Measurements from ENCODE around the gene TATDN3.
"Not testable (repeated sequence)": the region's sequence is repeated elsewhere in the genome, so short reads cannot be mapped to it uniquely, and the experiment has no call there.

TATDN3 gene

GRCh38 chr1:212777151-212777550 is 14.5 kb upstream of the TATDN3 start:
- no peak for DNase-seq

DNA sequence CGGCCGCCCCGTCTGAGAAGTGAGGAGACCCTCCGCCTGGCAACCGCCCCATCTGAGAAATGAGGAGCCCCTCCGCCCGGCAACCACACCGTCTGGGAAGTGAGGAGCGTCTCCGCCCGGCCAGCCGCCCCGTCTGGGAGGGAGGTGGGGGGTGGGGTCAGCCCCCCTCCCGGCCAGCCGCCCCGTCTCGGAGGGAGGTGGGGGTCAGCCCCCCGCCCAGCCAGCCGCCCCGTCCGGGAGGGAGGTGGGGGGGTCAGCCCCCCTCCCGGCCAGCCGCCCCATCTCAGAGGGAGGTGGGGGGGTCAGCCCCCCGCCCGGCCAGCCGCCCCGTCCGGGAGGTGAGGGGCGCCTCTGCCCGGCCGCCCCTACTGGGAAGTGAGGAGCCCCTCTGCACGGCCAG is 12.6 kb upstream of the TATDN3 start:
- not testable (repeated sequence) for DNase-seq

DNA sequence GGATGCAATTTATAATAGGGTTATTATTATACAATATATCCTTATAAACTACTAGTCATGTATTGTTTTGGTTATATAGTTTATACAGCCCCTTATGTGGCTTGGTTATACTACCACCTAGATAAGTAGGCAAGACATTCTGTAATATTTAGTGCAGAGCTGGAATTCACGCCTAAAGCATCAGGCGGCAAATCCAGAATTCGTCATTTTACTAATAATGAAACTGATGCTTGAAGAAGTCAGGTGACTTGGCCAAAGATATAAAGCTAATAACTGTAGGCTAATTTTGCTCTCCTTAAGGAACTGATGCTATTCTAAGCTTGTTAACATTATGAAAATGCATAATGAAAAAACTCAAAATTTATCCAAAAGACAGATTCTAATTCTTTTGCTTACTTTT is 10.9 kb upstream of the TATDN3 start:
- DNase-seq: no peak

DNA sequence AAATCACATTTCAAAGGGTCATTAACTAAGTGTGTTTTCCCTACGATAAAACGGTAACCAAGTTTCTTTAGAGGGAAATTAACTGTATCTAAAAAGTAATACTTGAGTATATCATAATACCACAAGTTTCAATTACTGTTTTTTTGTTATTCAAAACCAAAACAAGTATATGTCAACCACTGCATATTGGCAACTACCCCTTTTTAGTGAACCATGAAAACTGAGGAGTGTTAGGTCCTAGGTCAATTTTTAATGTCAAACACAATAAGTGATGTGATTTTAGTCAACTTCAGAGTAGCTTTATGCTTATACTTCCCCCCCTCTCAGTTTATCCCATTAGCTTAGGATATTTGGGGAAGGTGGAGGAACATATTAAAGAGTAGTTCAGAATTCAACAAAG is 10.5 kb upstream of the TATDN3 start:
- DNase-seq: no peak

DNA sequence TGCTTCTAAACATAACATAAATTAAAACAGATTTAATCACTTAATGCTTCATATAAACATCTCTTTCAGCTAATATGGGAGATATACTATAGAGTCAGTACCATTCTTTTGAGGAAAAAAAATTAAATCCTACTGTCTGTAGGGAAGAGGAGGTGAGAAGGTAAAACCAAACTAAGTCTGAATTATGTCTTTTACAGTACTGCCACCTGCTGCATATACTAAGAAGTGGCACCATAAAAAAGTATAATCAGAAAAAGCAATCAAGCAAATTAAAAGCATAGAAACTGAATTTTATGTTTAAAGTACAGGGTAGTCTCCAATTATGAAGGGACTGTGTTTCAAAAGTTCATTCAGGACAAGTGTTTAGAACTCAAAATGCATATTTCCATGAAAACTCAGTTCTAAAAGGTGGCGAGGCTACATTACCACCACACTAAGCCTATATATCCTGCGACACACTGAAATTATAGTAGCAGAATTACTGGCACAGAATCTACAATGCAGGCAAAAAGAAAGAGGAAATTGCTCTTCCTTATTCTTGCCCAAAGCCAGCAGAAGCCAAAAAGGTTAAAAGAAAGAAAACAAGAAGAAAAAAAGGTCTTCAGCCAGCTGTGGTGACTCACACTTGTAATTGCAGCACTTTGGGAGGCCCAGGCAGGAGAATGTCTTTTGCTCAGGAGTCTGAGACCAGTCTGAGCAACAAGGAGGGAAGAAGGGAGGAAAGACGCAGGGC is 9.1 kb upstream of the TATDN3 start:
- peak; percentile 3 for DNase-seq

DNA sequence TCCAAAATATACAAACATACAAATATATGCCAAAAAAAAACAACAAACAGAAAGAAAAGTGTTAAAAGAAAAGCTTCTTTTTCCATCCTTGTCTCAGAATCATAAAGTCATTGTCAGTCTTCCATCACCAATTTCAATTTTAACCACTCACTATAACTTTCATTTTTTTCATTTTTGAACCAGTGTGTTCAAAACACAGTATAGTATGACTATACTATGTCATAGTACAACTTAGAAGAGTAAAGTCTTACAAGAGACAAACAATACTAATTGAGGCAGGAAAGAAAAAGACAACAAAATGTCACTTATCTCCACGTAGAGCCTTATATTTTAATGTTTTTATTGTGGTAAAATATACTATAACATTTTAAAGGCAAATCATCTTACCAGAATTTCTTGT is 7.7 kb upstream of the TATDN3 start:
- DNase-seq: no peak

DNA sequence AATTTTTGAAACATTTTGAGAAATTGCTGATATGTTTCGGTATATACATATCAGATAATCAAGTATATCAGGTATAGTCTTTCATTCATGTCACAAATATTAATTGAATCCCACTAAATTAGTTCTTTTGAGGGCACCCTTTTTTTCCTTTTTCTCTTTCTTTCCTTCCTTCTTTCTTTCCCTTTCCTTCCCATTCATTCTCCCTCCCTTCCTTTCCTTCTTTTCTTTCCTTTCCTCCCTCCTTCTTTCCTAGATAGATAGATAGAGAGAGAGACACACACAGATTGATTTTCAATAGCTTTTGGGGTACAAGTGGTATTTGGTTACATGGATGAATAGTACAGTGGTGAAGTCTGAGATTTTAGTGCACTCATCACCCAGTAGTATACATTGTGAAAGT is 5.8 kb upstream of the TATDN3 start:
- DNase-seq: no peak

- no peak for DNase-seq
Observed at GRCh38 chr1:212791261-212791675, 426 bp upstream of the TATDN3 start.

DNA sequence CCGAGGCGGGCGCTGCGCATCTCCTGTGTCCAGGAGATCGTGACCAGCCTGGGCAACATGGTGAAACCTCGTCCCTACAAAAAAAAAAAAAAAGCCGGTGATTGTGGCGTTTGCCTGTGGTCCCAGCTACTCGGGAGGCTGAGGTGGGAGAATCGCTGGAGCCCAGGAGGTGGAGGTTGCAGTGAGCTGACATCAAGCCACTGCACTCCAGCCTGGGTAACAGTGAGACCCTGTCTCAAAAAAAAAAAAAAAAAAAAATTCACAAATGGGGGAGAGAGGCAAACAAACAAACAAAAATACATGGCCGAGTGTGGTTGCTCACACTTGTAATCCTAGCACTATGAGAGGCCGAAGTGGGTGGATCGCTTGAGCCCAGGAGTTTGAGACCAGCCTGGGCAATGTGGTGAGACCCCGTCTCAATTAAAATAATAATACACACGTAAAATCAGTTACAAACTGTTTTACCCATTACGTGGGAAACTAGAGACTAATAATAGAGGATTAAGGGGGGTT is 758 bp downstream of the TATDN3 start:
- DNase-seq: no peak

DNA sequence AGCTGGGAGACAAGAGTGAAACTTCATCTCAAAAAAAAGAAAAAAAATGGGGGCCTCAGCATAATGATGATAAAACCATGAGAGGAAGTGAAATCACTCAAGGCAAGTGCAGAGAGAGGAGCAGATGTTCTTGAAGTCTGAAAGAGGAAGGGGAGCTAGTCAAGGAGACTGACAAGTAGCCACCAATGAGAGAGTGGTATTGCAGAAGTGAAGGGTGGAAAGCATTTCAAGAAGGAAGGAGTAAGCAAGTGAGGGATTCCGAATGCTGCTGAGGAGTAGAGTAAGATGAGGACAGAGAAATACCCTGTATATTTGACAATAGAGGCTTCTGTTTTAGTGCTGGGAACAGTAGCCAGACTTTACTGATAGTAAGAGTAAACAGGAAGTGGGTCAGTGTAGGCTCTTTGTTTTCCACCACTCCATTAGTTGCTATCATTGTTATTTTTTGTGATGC is 2.9 kb downstream of the TATDN3 start:
- DNase-seq: no peak

DNA sequence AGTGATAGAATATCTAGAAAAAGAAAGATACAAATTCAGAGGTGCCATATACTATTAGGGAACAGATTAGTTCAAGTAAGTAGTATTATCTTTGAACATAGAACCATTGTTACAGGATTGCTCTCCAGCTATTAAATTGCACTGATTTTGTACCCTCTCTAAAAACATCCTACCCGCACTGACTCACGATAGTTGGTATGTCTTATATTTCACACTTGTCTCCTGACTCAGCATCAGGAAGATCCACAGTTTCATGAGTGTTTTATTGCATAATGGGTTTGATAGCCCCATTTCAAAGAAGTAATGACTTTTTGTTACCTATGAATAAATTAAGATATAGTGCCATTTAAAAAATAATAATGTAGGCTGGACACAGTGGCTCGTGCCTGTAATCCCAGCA is 6.0 kb downstream of the TATDN3 start:
- no peak for DNase-seq

- no peak for DNase-seq
Observed at GRCh38 chr1:212805767-212806166, 14.1 kb downstream of the TATDN3 start.

DNA sequence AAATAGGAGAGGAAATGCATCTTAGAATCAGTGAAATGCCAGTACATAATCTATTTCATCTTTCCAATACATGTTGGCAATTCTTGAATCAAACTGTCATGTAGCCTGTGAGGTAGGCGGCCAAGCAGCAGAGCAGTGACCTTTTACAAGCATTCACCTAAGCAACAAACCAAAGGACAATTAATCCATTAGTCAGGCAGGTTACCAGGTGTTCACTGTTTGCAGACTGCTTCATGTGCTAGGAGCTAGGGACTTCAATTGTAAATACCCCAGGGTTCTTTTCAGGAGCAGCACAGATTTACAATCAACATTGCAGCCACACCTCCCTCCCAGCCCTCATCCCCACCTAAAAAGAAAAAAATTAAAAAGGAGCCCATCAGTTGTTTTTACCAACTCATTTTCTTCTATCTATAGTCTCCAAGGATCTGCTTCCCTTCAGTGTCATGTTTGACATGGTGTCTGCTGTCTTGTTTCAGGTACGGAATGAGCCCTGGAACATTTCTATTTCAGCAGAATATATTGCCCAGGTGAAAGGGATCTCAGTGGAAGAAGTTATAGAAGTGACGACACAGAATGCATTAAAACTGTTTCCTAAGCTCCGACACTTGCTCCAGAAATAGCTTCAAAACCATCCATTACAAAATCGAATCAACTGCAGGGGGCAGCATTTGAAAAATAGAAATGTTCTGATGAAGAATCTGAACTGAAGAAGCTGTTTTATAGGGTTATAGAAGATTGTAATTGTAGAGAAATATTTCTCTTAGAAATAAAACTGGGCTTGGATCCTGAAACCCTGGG is 23.0 kb downstream of the TATDN3 start:
- no peak for DNase-seq

DNA sequence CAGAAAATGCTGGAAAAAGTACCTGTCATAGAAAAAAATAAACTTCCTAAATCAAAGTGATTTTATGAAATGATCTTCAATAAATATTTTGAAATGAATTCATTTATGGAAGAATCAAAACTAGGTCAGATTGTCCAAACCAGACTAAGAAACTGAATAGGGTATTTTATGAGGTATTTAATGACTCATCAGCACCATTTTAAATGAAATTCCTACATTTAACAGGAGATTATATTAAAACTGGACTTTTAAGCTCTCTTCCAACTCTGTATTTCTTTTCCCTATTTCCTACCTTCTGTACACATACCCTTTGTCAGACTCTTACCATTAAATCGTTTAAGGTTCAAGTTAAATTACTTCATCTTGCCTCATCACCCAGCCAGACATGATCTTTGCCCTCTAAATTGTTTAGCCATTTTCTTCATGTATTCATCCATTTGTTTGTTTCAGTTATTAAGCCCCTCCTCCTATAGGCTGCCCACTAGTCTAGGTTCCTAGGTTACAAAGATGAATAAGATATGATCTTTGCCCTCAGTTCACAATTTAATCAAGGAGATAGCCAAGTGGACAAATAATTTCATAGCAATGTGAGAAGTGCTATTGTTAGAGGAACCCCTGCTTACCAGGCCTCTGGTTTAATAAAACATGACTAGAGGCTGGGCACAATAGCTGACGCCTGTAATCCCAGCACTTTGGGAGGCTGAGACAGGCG is 25.0 kb downstream of the TATDN3 start:
- no peak for DNase-seq

DNA sequence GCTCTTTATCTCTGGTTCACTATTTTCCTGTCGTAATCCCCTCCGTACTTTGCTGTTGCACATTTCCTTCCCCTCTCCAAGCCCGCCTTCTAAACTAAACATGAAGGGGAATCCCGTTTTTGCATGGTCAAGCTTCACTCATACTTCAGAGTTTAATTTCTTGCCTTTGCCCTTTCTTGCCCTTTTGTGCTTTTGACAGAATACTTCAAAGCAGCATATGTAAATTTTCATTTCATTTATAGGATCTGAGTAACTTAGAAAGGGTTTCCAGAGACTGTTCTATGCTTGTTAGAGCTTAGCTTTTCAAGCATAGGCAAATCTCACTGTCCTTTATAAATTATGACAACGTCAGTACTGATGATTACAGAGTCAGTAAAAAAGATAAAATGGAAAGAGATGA is 28.0 kb downstream of the TATDN3 start:
- no peak for DNase-seq

- DNase-seq: no peak
Observed at GRCh38 chr1:212820969-212821368, 29.3 kb downstream of the TATDN3 start.

DNA sequence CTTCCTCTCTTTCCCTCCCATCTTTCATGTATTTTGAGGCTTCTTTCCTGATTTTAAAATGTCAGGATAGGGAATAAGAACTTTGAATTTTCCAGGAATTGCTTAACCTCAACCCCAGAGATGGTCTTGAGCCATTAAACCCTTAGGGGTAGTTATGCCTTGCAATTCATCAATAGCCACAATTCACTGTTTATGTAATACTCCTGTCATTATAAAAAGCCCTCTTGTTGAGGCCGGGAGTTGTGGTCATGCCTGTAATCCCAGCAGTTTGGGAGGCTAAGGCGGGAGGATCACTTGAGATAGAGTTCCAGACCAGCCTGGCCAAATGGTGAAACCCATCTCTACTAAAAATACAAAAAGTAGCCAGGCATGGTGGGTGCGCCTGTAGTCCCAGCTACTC is 31.3 kb downstream of the TATDN3 start:
- no peak for DNase-seq

DNA sequence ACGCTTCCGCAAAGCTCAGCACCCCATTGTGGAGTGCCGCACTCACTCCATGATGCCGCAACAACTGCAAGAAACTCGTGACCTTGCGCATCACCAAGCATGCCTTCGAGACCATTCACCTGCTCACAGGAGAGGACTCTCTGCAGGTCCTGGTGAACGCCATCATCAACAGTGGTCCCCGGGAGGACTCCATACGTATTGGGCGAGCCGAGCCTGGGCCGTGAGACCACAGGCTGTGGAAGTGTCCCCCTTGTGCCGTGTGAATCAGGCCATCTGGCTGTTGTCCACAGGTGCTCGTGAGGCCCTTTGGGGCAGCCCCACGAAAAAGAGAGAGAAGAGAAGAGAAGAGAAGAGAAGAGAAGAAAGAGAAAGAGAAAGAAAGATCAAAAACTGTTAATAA is 32.5 kb downstream of the TATDN3 start:
- DNase-seq: no peak

GRCh38 chr1:212825798-212826452 is 34.2 kb downstream of the TATDN3 start:
- DNase-seq: no peak

DNA sequence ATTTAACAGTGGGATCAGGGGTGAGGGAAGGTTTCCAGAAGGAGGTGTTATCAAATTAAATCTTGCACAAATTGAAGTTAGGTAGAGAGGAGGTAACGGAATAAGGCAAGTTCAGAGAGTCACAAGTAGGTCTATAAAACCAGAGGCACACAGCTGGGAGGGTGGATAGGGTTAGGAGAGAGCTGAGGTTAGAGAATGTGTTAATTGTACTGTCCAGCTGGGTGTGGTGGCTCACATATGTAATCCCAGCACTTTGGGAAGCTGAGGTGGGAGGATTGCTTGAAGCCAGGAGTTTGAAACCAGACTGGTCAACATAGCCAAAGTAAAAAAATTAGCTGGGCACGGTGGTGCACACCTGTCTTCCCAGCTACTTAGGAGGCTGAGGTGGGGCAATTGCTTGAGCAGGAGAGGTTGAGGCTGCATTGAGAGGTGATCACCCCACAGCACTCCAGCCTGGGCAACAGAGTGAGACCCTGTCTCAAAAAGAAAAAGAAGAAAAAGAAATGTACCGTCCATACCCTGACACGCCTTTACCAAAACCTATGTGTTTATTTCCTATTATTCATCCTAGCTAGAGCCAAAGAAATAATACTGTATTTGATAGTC is 35.6 kb downstream of the TATDN3 start:
- no peak for DNase-seq

- DNase-seq: no peak
Observed at GRCh38 chr1:212827831-212828278, 36.2 kb downstream of the TATDN3 start.

GRCh38 chr1:212828395-212828794 is 36.7 kb downstream of the TATDN3 start:
- DNase-seq: no peak
